MM.1S (cell line): Measurements from ENCODE around the gene IFITM5.

Source experiments
- EZH2 ChIP-seq: fragments of 300-600 bp; sonication (generic); optimal IDR thresholded peaks from 2 replicates; pipeline ENCODE3; 2017; ENCODE audit warnings: low read depth, mild to moderate bottlenecking, antibody characterized with exemption, low read length, mixed read lengths
- TF ChIP-seq, protein P1 (sequence below): fragments of 300-600 bp; sonication (generic); IDR thresholded peaks from 2 replicates; pipeline ENCODE4 v1.5.1; 2016; ENCODE audit warnings: antibody characterized with exemption, low read length, mixed read lengths

- TF ChIP-seq, protein P1, sequence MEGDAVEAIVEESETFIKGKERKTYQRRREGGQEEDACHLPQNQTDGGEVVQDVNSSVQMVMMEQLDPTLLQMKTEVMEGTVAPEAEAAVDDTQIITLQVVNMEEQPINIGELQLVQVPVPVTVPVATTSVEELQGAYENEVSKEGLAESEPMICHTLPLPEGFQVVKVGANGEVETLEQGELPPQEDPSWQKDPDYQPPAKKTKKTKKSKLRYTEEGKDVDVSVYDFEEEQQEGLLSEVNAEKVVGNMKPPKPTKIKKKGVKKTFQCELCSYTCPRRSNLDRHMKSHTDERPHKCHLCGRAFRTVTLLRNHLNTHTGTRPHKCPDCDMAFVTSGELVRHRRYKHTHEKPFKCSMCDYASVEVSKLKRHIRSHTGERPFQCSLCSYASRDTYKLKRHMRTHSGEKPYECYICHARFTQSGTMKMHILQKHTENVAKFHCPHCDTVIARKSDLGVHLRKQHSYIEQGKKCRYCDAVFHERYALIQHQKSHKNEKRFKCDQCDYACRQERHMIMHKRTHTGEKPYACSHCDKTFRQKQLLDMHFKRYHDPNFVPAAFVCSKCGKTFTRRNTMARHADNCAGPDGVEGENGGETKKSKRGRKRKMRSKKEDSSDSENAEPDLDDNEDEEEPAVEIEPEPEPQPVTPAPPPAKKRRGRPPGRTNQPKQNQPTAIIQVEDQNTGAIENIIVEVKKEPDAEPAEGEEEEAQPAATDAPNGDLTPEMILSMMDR, result no peak
- no peak for TF ChIP-seq EZH2
Observed at GRCh38 chr11:285021-285893, 14.1 kb downstream of the IFITM5 start.
